Subcutaneous adipose tissue (tissue), 4 donors: ENCODE measurements around the gene DIAPH3. TPM values are rescaled to one million over a fixed set of nuclear protein-coding genes. Genes with fewer than 3 reads are reported as not detected.

Experiments used
- CTCF ChIP-seq: fragments of 450-650 bp; IDR thresholded peaks from one replicate; pipeline ENCODE4 v1.5.1; 2016; ENCODE audit warnings: low read depth, mild to moderate bottlenecking, control low read depth, antibody characterized with exemption, moderate library complexity
- total RNA-seq, 4 donors: library from RNA; depleted of rRNA; stranded (reverse); fragments of >200 nt; gene quantifications; one replicate each; pipeline ENCODE4 v1.1.0, GENCODE V29; 2016

Gene DIAPH3
- total RNA-seq, 4 donors from 2014 or later, result 0.38 to 1.5 (median 0.66) TPM; not detected in 1

GRCh38 chr13:59975807-59976435 lies 187.8 kb downstream of the DIAPH3 start:
- TF ChIP-seq CTCF, result no peak

- TF ChIP-seq CTCF, result no peak
Measured at GRCh38 chr13:59970847-59971246, 192.9 kb downstream of the DIAPH3 start.

GRCh38 chr13:59963827-59964226 lies 199.9 kb downstream of the DIAPH3 start:
- TF ChIP-seq CTCF, result no peak

GRCh38 chr13:59963383-59963782 lies 200.3 kb downstream of the DIAPH3 start:
- TF ChIP-seq CTCF, result no peak

GRCh38 chr13:59962343-59962742 lies 201.4 kb downstream of the DIAPH3 start:
- no peak for TF ChIP-seq CTCF

GRCh38 chr13:59960683-59961082 lies 203.0 kb downstream of the DIAPH3 start:
- no peak for TF ChIP-seq CTCF

GRCh38 chr13:59957438-59957837 lies 206.3 kb downstream of the DIAPH3 start:
- TF ChIP-seq CTCF, result no peak
